ENCODE measurements around the gene PSAPL1.

Gene PSAPL1

DNA sequence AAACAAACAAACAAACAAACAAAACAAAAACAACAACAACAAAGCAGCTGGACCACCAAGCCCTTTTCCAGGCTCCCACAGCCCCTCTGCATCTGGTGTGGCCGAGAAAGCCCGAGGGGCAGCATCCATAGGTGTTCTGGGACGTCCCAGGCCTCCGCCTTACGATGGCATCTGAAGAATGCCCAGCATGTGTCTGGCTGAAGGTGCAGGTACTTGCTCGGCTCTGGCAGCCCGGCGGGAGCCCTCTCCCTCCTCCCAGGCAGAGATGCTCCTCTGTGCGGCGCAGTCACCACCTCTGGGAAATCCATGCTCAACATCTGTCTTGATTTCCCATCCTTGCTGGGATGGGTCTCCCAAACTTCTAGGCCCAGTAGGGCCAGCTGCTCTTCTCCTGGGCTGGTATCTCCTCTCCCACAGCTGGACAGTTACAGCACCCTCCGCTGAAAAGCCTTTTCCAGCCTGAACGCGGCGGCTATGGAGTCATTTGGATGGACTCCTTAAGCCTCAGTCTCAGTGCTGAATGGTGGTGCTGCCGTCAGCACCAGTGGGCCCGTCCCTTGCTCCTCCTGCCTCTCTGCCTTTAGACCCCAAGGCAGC lies 4.3 kb downstream of the PSAPL1 start:
- peak; percentile 48 for DNase-seq

DNA sequence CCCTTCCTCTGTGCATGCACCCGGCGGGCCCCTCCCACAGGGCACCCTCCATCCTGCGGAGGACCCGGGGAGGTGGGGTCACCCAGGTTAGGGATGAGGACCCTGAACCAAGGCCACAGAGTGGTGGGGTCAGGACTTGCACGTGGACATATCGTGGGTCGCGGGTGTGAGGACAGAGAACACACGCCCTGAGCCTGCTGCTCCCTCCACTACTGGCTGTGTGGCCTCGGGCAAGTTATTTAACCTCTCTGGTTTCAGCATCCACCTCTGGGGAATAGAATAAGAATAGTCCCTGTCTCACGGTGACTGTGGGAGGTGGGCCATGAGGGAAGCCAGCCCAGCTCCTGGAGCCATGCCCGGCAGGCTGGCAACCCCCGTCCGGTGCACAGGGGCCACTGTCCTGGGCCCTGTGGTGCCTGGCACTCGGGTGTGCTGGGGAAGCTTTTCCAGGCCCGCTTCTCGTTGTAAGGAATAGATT lies 5.1 kb downstream of the PSAPL1 start:
- DNase-seq, result no peak

DNA sequence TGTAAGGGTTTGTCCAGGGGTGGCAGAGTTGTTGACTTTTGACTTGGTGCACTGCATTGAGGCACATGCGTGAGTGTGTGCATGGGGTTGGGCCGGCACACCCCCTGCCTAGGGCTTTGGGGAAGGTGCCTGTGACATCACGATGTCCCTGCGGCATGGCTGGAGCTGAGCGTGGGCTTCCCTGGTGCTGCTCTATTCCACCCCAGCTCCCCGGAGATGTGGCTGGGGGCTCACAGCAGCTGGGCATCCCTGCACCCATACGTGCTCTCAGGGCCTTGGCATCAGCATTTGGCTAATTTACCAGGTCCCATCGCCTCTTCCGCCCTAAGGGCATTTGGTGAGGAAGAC lies 5.7 kb downstream of the PSAPL1 start:
- no peak for DNase-seq

DNA sequence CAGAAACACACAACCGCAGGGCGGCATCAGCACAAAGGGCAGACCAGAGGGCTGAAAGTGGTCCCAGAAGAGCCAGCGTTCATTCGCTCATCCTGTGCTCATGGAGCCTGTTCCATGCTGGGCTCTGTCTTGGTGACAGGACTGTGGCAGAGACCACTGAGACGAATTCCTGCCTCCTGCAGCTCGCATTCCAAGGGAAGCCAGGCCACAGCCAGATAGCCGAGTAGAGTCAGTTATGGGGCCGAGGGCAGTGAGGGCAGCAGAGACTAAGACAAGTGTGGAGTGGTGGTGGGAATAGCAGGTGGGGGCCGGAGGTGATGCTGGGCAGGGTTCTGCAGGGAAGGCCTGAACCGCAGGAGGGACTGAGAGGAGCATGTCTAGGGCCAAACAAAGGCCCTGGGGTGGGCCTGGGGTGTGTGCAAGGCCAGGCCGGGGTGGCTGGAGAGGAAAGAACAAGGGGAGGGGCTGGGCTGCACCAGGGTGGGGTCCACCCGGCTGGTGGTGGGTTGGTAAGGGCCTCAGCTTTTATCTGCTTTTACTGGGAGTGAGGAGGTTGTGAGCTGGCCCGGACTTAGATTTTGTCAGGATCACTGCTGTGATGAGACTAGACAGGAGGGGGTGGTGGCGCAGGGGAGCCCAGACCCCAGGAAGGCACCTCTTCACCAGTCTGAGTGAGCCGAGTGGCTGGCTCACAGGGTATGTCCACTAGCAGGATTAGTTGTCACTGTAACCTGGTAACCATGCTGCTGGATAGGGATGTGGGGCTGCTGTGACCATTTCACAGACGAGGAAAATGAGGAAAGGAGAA lies 6.3 kb downstream of the PSAPL1 start:
- DNase-seq, result no peak

DNA sequence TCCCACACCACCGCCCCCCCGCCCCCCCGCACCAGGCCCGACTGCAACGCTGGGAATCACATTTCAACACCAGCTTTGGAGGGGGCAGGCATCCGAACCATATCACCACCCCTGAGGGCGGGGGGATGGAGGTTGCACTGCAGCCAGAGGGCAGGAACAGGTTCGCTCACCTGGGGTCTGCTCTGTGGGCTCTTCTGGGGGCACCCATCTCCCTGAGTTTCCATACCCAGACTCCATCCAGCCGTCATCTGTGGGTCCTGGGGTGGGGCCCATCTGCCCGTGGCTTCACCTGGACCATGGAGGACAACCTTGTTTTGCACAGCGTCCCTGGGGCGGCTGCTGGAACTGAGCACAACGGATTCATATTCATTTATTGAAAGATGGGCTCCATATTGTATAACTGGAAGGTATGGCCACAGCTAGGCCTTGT lies 6.9 kb downstream of the PSAPL1 start:
- no peak for DNase-seq

DNA sequence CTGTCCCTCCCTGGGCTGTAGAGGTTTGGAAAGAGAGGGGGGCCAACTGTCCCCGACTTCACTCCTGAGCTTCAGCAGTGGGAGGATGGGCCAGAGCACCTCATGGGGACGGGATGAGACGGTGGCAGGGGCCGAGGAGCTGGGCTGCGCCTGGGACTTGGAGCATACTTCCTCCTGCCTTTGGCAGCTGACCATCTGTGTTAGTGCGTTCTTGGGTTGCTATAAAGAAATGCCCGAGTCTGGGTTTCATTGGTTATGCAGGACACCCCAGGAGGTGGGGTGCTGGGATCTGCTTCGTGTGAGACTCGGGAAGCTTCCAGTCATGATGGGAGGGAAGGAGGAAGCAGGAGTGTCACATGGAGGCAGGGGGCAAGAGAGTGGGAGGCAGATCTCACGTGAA lies 7.4 kb downstream of the PSAPL1 start:
- no peak for DNase-seq

DNA sequence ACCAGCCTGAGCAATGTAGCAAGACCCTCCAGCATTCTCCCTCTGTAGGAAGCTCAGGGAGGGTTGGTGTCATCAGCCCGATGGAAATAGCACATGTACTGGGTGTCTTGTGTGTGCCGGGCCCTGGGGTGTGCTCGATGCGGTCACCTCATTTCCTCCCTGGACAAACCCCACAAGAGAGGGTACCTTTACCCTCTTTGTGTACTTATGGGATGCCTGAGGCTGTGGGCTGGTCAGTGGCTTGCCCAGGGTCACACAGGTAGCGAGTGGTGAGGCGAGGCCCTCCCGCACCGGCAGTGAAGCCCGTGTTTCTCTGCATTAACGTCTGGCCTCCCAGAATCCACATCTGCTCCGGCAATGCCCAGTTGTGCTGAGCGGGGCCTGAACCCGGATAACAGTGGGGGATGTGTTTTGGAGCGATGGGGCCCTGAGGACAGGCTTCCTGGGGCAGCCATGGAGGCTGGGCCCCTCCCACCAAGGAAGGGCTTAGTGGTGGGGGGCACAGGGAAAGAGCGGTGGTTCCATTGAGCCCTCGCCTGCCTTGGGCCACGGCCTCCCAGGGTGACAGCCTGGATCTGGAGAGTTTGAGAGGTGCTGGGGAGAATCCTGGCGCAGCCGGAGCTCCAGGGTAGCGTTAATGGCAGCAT lies 8.1 kb downstream of the PSAPL1 start:
- no peak for DNase-seq

DNA sequence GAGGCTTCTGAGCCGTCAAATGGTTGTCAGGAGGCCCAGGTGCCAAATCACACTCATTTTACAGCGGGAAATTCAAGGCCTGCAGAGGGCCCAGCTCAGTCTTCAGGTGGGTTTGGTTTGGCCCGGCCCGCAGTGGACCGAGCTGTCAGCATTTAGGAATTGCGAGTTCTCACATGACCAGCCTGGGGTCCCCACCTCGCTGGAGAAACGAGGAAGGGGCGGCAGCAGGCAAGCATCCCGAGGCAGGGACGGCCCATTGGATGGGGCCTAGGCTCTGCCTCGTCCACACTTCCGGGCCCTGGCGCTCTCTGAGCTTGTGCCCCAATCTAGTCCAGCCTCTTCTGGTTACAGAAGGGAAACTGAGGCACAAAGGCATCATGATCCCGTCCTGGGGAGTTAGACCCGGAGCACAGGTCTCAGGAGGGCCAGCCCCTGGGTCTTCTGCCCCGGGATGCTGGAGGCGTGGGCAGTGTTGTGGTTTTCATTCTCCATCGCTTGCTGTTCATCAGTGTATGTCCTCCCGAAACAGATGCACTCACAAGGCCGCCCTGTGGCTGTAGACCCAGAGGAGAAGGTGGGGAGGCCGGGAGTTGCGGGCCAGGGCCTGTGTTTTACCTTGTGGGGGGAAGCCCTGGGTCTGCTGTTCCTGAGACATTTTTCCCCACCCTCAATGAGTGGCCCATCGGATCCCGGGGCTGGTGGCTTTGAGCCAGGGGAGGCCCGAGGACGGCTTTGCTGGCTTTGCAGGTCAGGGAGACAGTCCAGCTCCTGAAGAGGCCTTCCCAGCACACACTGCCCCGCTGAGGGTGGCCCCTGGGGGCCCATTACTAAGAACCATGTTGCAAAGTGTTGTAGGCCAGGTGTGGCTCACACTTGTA lies 8.9 kb downstream of the PSAPL1 start:
- DNase-seq, result no peak

DNA sequence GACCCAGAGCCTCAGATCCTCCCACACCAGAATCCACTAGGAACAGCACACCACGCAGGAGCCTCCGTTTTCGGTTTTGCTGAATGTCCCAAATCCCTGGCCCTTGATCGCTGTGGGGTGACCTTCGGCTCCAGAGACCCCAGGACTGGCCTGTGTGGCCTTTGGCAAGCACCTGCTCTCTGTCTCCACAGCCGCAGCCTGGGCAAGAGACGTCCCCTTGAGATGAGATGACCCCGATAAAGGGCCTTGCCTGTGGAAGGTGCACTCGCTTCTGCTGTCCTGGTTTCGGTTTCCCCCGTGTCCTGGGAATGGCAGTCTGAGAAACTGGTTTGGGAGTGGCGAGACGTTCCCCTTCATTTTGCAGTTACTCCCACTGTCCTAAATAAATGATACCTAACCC lies 9.6 kb downstream of the PSAPL1 start:
- no peak for DNase-seq

DNA sequence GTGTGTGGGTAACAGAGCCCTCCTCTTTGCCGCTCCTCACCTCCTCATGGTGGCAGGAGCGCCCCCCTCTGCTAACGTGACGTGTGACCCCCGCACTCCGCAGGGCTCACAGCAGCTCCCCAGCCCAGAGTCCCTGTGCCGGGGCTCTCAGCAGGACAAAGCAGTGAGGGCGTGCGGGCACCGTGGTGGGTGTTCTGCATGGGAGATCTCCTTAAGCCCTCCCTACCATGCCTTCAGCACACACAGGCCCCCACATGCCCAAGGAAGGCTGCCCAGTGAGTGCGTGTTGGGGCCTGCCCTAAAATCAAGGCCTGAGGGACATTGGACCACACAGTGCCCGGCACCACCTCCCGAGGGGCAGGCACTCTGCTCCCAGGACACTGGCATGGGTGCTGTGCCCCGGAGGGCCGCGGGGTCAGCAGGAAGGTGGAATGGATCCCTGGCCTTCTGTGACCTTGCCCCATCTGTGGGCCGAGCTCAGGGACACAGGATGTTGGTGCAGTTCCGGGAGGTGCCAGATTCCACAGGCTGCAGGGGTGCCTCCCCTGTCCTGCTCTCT lies 10.1 kb downstream of the PSAPL1 start:
- no peak for DNase-seq

DNA sequence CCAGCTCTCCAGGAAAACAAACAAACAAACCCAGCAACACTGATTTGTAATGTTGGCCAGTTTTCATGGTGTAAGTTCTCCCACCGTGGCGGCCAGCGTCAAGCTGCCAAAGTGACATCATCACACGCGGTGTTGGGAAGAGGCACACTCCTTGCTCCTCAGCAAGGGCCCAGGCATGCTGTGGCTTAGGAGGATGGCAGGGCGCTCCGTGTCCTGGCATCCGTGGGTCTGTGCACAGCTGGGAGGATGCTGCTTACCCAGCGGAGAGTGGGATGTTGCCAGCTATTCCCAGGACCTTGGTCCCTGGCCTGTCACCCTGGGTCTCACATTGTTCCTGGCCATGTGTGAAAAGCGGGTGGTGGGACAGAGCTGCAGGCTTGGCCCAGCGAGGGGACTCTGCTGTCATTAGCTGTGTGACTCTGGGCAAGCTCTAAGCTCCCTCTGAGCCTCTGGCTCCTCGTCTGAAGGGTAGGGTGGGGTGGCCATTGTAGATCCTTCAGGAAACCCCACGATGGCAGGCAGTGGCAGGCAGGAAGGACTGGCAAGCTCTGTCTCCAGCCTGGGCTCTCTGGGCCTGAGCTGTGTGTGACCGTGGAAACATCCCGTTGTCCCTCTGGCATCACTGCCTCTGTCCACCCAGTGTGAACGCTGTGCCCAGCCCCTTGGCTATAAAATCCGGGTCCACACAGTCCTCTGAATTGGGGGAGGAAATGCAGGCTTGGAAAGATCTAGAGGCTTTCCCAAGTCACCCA lies 10.8 kb downstream of the PSAPL1 start:
- DNase-seq, result no peak

DNA sequence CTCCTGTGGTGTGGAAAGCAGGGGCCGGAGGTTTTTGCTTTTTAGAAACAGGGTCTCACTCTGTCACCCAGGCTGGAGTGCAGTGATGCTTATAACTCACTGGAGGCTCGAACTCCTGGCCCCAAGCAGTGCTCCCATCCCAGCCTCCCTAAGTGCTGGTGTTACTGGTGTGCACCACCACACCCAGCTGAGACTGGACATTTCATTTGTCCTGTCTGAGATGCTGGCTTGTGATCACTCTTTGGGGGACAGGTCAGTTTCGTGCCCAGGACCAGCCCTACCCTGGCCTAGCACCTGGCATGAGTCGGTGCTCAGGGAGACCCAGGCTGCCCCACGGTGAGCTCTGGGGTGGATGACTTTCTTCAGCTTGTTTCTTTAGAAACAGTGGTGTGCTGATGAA lies 11.3 kb downstream of the PSAPL1 start:
- no peak for DNase-seq

DNA sequence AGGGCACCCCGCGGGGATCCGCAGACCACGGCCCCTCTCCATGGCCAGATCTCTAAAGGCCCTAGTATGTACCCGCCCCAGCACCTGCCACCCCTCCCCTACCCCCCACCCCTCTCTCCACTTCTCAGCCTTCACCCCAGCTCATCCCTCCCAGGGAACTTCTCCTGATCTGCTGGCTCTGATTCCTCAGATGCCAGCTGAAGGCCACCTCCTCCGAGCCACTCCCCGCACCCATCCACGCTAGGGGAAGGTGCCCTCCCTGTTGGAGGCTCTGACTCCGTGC lies 11.9 kb downstream of the PSAPL1 start:
- DNase-seq, result no peak

DNA sequence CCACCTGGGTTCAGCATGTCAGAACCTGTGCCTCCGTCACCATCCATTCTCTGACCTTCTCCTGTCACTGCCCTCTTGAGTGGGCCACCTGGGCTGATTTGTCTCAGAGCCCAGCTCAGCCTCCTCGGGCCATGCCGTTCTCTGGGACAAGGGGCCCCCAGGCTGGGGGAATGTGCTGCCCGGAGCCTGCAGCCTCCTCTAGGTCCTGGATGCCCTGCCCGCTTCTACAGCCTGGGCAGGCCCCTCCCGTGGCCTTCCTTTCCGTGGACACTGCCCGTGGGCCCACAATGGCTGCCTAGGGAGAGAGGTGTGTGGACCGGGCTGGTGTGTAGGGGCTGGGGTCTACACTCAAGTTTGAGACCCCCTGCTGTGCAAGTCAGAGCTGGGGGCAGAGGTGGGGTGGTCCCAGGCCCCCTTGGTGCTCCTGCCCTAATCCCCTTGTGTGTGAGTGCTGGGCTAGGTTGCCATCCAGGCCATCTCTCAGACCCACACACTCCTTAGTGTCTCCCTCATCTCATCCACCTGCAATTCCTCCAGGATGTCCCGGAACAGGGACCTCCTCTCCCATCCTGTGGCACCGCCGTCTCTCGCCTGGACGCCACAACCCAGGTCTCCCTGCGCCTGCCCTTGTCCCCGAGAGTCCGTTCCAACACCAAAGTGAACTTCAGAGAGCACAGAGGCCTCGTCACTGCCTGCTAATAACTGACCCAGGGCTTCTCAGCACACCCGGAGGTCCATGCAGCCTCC lies 12.4 kb downstream of the PSAPL1 start:
- no peak for DNase-seq

DNA sequence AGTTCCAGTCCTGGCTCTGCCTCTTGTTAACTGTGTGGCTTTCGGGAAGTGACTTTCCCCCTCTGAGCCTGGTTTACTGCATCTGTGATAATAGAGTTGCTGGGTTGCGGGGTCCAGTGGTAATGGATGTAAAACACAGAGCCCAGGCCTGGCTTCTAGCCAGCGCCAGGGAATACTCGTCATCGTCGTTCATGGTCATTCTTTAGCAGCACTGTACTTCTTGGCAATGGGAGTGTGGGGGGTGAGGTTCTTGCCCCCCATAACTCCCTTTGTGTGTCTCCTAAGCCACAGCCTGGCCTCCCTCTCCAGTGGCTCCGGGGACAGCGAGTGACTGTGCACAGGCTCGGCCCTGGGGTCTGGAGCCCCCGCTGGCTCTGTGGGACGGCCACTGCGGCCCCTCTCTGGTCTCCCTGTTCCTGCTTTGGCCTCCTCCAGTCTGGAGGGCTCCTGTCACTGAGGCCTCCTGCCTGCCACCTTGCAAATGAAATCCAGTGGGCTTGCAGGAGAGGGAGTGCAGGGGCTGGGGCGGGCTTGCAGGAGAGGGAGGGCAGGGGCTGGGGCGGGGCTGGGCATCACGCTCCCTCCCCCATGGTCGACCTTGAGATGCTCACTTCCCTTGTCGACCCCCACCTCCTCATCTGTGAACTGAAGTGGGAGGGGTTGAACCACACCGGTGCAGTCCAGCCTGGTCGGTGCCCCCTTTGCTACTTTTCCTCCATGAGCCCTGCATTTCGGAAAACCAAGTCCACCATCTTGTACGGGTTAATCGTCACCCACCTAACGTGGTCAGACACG lies 13.2 kb downstream of the PSAPL1 start:
- DNase-seq, result no peak

DNA sequence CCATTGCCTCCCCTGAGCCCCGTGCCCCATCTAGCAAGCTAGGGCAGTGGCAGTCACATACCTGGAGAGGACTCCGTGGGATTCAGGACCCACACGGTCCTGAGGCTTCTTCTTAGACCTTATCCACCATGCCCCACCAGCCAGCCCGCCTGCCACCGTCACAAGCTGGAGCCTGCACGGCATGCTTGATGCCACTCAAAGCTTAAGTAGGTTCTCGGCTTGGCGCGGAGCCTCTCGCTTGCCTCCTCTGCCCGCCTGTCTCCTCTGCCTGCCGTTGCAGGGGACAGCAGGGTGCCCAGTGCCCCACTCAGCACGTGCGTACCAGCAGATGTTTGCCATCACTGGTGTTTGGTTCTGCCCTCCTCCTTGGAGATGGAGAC lies 14.1 kb downstream of the PSAPL1 start:
- DNase-seq, result no peak

DNA sequence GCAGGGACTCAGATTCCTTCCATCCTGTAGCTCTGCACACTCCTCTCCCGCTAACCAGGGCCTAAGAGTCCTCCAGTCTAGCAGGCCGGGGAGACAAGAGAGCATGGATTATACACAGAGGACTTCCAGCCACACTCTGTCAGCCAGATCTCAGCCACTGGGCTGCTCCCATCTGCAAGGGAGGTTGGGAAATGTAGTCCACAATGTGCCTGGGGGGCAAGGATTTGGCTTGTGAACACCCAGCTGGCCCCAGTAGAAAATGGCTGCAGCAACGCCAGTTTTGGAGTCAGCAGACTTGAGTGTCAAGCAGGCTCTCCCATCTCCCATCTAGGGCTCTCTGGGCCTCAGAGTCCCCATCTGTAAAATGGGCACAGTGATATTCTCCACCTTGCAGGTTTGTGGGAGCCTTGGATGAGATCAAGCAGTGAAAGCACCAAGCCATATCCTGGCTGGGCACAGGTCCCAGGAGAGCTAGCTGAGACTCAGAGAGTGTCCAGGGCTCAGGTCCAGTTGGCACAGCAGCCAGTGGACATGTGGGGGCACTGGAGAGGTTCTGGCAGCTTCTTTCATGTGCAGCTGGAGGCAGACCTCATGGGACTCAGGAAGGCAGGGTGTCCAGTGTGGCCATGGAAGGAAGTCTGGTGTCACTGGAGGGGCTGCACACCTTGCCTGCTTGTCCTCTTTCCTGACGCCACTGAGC lies 14.6 kb downstream of the PSAPL1 start:
- DNase-seq, result no peak

DNA sequence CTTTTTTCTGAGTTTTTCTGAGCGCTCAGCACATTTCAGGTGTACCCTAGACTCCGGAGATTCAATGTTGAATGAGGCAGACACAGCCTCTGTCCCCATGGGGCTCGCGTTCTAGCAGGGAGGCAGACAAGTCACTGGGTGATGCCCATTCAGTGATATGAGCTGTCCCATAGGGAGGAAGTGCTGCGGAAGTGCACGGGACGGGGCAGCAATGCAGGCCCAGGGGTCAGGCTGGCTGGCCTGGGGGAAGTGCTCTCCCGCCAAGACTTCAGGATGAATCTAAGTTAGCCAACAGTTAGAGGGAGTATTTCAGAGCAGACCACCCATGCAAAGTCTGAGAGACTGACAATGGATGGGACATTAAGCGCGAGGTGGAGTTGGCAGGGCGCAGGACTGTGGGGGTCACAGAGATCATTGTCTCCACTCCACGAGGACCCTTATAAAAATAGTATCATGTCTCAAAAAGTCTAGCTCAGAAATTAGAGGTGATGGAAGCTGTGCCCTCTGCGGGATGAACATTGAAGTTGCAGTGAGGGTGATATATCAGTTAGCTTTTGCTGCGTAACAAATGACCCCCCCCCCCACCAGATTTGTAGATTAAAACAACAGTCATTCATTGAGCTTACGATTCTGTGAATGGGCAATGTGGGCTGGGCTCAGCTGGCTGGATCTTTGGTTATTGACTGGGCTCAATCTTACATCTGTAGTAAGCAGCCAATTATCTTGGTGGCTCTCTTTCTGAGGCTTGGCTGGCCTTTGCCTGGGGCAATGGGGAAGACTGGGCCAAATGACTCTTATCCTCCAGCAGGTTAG lies 16.4 kb downstream of the PSAPL1 start:
- no peak for DNase-seq

DNA sequence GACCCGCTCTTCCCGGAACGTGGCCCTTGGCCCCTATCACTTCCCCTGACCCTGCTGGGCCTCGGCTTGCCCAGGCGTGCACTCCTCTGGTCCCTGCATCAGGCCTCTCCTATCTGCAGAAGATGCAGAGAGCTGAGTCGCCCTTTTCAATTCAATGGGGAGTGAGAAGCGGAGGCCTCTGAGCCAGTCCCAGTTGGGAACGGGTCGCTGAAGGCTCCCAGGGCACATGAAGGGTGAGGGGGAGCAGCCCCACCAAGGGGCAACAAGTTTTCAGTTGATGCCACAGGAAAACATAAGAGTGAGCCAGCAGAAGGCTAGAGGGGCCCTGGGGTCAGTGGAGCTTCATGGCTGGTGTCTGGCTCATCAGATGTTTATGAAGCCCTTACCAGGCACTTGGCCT lies 17.1 kb downstream of the PSAPL1 start:
- DNase-seq, result no peak
